GM19025 (cell line): ENCODE results near the gene GRIFIN.

Experiments
- ATAC-seq: cut with Tn5 transposase; IDR thresholded peaks from one replicate; pipeline ENCODE4 v1.9.1; 2021; ENCODE audit warnings: mild to moderate bottlenecking, low read depth, moderate library complexity; ENCODE audit not compliant: unreplicated experiment

GRIFIN gene

GRCh38 chr7:2499719-2500430, 23.7 kb upstream of the GRIFIN start:
- no peak for ATAC-seq

- ATAC-seq = no peak
These were observed 23.0 kb upstream of the GRIFIN start for GRCh38 chr7:2499181-2499580.

GRCh38 chr7:2498708-2499107, 22.5 kb upstream of the GRIFIN start:
- no peak for ATAC-seq

- no peak for ATAC-seq
These were observed 21.5 kb upstream of the GRIFIN start for GRCh38 chr7:2497500-2498336.

GRCh38 chr7:2497065-2497464, 20.9 kb upstream of the GRIFIN start:
- ATAC-seq = no peak

GRCh38 chr7:2496375-2496774, 20.2 kb upstream of the GRIFIN start:
- no peak for ATAC-seq

- no peak for ATAC-seq
These were observed 19.5 kb upstream of the GRIFIN start for GRCh38 chr7:2495418-2496299.

- ATAC-seq = no peak
These were observed 18.3 kb upstream of the GRIFIN start for GRCh38 chr7:2494191-2495130.

- no peak for ATAC-seq
These were observed 17.3 kb upstream of the GRIFIN start for GRCh38 chr7:2493205-2494164.

- ATAC-seq = no peak
These were observed 15.8 kb upstream of the GRIFIN start for GRCh38 chr7:2492038-2492437.

- ATAC-seq = no peak
These were observed 14.0 kb upstream of the GRIFIN start for GRCh38 chr7:2490181-2490651.

GRCh38 chr7:2488681-2489080, 12.5 kb upstream of the GRIFIN start:
- no peak for ATAC-seq

GRCh38 chr7:2488272-2488645, 12.1 kb upstream of the GRIFIN start:
- no peak for ATAC-seq

GRCh38 chr7:2487586-2488271, 11.5 kb upstream of the GRIFIN start:
- no peak for ATAC-seq

- no peak for ATAC-seq
These were observed 8.7 kb upstream of the GRIFIN start for GRCh38 chr7:2484868-2485267.

- no peak for ATAC-seq
These were observed 7.3 kb upstream of the GRIFIN start for GRCh38 chr7:2483494-2483893.

GRCh38 chr7:2482725-2483451, 6.7 kb upstream of the GRIFIN start:
- no peak for ATAC-seq
